ENCODE results near the gene SURF2. TPM values are rescaled to one million over a fixed set of nuclear protein-coding genes. Genes with fewer than 3 reads are reported as not detected.

SURF2 gene
- polyA plus RNA-seq, 1 experiment: 10.0 TPM

- POLR2A ChIA-PET: no interaction called here
- no peak overlapping the region for H3K4me3 ChIP-seq (ENCODE audit: low read depth, low read length)
- H3K27me3 ChIP-seq (ENCODE audit: control insufficient read depth, insufficient read depth, low read length): peaks cover 8% of the 10 kb centered on the region
- CTCF ChIA-PET: interaction anchor here (0.9 kb wide), 1 partner anchor 86 kb away, joined by 3 read pairs; no protein-coding TSS in a partner anchor
- DNase-seq (ENCODE audit: low read depth): no peak
- H3K36me3 ChIP-seq (ENCODE audit: control insufficient read depth, insufficient read depth, low read length): peaks cover 8% of the 10 kb centered on the region
- TF ChIP-seq CTCF (IDR thresholded peaks at IDR 0.05; ENCODE audit: insufficient read depth, low read depth, low read length): no peak
Observed at GRCh38 chr9:133400292-133400691, 43.9 kb downstream of the SURF2 start.

GRCh38 chr9:133401588-133401987 is 45.2 kb downstream of the SURF2 start:
- Histone ChIP-seq H3K4me3 (ENCODE audit: low read depth, low read length) (no peak overlapping the region), H3K36me3 (ENCODE audit: control insufficient read depth, insufficient read depth, low read length) (peaks cover 14% of the 10 kb centered on the region), H3K27me3 (ENCODE audit: control insufficient read depth, insufficient read depth, low read length) (peaks cover 8% of the 10 kb centered on the region)
- ChIA-PET CTCF (no interaction called here), POLR2A (no interaction called here)
- no peak for TF ChIP-seq CTCF (IDR thresholded peaks at IDR 0.05; ENCODE audit: insufficient read depth, low read depth, low read length)
- no peak for DNase-seq (ENCODE audit: low read depth)

- H3K4me3 ChIP-seq (ENCODE audit: low read depth, low read length): no peak overlapping the region
- H3K36me3 ChIP-seq (ENCODE audit: control insufficient read depth, insufficient read depth, low read length): peaks cover 16% of the 10 kb centered on the region
- ChIA-PET CTCF (interaction anchor here (1.0 to 2.5 kb wide), 5 partner anchors 8 to 217 kb away, joined by 4 to 7 read pairs (median 5); no protein-coding TSS in a partner anchor), POLR2A (no interaction called here)
- TF ChIP-seq CTCF (IDR thresholded peaks at IDR 0.05; ENCODE audit: insufficient read depth, low read depth, low read length): no peak
- no peak for DNase-seq (ENCODE audit: low read depth)
- peaks cover 3% of the 10 kb centered on the region; the same call in 1 of the 2 replicates for H3K27me3 ChIP-seq (ENCODE audit: control insufficient read depth, insufficient read depth, low read length)
Observed at GRCh38 chr9:133402689-133403088, 46.3 kb downstream of the SURF2 start.

DNA sequence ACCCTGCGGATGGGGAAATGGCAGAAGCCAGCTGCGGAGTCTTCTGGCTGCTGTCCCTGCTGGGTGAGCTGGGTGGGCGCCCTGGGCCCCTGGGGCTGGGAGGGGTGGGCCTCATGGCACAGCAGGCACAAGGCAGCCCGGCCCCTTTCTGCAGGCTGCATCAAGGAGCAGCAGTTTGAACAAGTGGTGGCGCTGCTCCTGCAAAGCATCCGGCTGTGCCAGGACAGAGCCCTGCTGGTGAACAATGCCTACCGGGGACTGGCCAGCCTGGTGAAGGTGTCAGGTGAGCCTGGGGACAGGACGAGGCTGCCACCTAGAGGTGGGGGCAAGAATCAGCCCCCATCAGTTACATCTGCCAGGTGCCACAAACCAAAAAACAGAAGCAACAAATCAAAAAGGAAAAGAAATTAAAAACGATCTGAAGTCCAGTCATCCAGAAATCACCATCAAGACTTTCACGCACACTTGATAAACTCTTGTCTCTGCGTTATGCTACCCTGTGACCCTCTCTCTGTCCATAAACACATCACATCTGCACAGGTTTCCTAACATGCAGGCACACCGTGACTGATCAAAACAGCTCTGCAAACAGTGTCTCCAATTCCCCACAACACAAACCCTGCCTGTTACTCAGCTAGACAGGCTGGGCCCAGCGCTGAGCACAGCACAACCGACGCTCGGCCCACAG is 47.6 kb downstream of the SURF2 start:
- Histone ChIP-seq H3K27me3 (ENCODE audit: control insufficient read depth, insufficient read depth, low read length) (no peaks in the 10 kb centered on the region), H3K36me3 (ENCODE audit: control insufficient read depth, insufficient read depth, low read length) (peaks cover 19% of the 10 kb centered on the region), H3K4me3 (ENCODE audit: low read depth, low read length) (no peak overlapping the region)
- ChIA-PET POLR2A (no interaction called here), CTCF (interaction anchor here (0.6 to 2.5 kb wide), 7 partner anchors 12 to 218 kb away, joined by 4 to 13 read pairs (median 4); no protein-coding TSS in a partner anchor)
- TF ChIP-seq CTCF (IDR thresholded peaks at IDR 0.05; ENCODE audit: insufficient read depth, low read depth, low read length): peak; percentile 61
- no peak for DNase-seq (ENCODE audit: low read depth)

- Histone ChIP-seq H3K36me3 (ENCODE audit: control insufficient read depth, insufficient read depth, low read length) (peaks cover 20% of the 10 kb centered on the region), H3K4me3 (ENCODE audit: low read depth, low read length) (no peak overlapping the region), H3K27me3 (ENCODE audit: control insufficient read depth, insufficient read depth, low read length) (no peaks in the 10 kb centered on the region)
- CTCF ChIA-PET: interaction anchor here (0.6 to 2.5 kb wide), 7 partner anchors 11 to 218 kb away, joined by 4 to 13 read pairs (median 5); no protein-coding TSS in a partner anchor
- TF ChIP-seq CTCF (IDR thresholded peaks at IDR 0.05; ENCODE audit: insufficient read depth, low read depth, low read length): no peak
- POLR2A ChIA-PET: no interaction called here
- no peak for DNase-seq (ENCODE audit: low read depth)
Observed at GRCh38 chr9:133404454-133405002, 48.2 kb downstream of the SURF2 start.
